Activated CD8-positive, alpha-beta memory T cell treated with anti-CD3 and anti-CD28 coated beads for 1 hour (primary cell): ENCODE data around the gene ALDH3A1.

Source experiments
- DNase-seq, 2 donors: peaks; one replicate each; pipeline ENCODE4 v3.0.0-alpha.2; 2020; ENCODE audit warnings: low read depth in 1 of 2; ENCODE audit errors: extremely low read depth in 1 of 2

The ALDH3A1 gene

GRCh38 chr17:19705771-19706770 lies 42.0 kb downstream of the ALDH3A1 start:
- no peak for DNase-seq

- DNase-seq: no peak
Measured at GRCh38 chr17:19705201-19705600, 42.9 kb downstream of the ALDH3A1 start.

- no peak for DNase-seq
Measured at GRCh38 chr17:19703828-19704613, 44.1 kb downstream of the ALDH3A1 start.

GRCh38 chr17:19703106-19703827 lies 44.8 kb downstream of the ALDH3A1 start:
- no peak for DNase-seq

GRCh38 chr17:19702217-19702641 lies 45.9 kb downstream of the ALDH3A1 start:
- no peak for DNase-seq
